IMR-90 (cell line): Measurements from ENCODE around the gene SARNP. TPM values are rescaled to one million over a fixed set of nuclear protein-coding genes. Genes with fewer than 3 reads are reported as not detected.

Experiments
- ATAC-seq: fragments of 200-7000 bp; cut with Tn5 transposase; 2 replicates; pipeline ENCODE4 v1.9.1; 2020; ENCODE audit warnings: low read depth, mild to moderate bottlenecking, moderate library complexity
- BruUV-seq: library from RNA; stranded (reverse); fragments of 400-500 nt; replicated peaks from 2 replicates; lab custom pipeline; 2021; lab: Mats Ljungman, UMichigan
- CTCF ChIA-PET: fragments of 300-600 bp; formaldehyde crosslinking; extraction: SDS; loops from one replicate; lab custom pipeline; 2021; ENCODE audit warnings: antibody characterized with exemption; lab: Yijun Ruan, JAX
- POLR2A ChIA-PET: fragments of 300-600 bp; sonication (Branson Sonifier 250); formaldehyde crosslinking; loops from one replicate; lab custom pipeline; 2022; ENCODE audit warnings: antibody characterized with exemption; ENCODE audit not compliant: unreplicated experiment; lab: Charles Lee
- DNase-seq: peaks from one replicate; pipeline ENCODE4 v3.0.0; 2013
- H2AFZ ChIP-seq: replicated peaks from 2 replicates; pipeline ENCODE3; 2013; ENCODE audit warnings: low read length, mild to moderate bottlenecking; ENCODE audit not compliant: poor library complexity
- H2AK5ac ChIP-seq: 2 replicates; pipeline ENCODE4 v1.6.1; 2013; ENCODE audit warnings: low read depth, low read length, inconsistent platforms
- H2AK9ac ChIP-seq: replicated peaks from 2 replicates; pipeline ENCODE3; 2013; ENCODE audit warnings: mild to moderate bottlenecking, low read depth, low read length, moderate library complexity; ENCODE audit not compliant: poor library complexity
- H2BK120ac ChIP-seq: 2 replicates; pipeline ENCODE4 v1.6.1; 2013; ENCODE audit warnings: low read depth, low read length, inconsistent platforms
- H2BK15ac ChIP-seq: 3 replicates; pipeline ENCODE4 v1.6.1; 2013; ENCODE audit warnings: low read depth, low read length, inconsistent platforms
- H2BK20ac ChIP-seq: 2 replicates; pipeline ENCODE4 v1.6.1; 2013; ENCODE audit warnings: low read depth, mild to moderate bottlenecking, inconsistent platforms, low read length, moderate library complexity
- H2BK5ac ChIP-seq: 2 replicates; pipeline ENCODE4 v1.6.1; 2013; ENCODE audit warnings: mild to moderate bottlenecking, low read depth, low read length, inconsistent platforms; ENCODE audit not compliant: poor library complexity, severe bottlenecking
- H3K14ac ChIP-seq: replicated peaks from 2 replicates; pipeline ENCODE4 v1.6.1; 2013; ENCODE audit warnings: low read depth, low read length, inconsistent platforms
- H3K18ac ChIP-seq: 2 replicates; pipeline ENCODE4 v1.6.1; 2013; ENCODE audit warnings: low read depth, low read length, control low read depth
- H3K23ac ChIP-seq: 2 replicates; pipeline ENCODE4 v1.6.1; 2013; ENCODE audit warnings: low read depth, low read length, inconsistent platforms
- H3K27ac ChIP-seq: 2 replicates; pipeline ENCODE4 v1.5.1; 2013; ENCODE audit warnings: mild to moderate bottlenecking, control low read depth, low read length; ENCODE audit not compliant: insufficient read depth
- H3K27me3 ChIP-seq: 2 replicates; pipeline ENCODE4 v1.6.1; 2013; ENCODE audit warnings: low read length; ENCODE audit not compliant: control insufficient read depth, insufficient read depth
- H3K36me3 ChIP-seq: 2 replicates; pipeline ENCODE4 v1.6.1; 2013; ENCODE audit warnings: low read length, mixed read lengths; ENCODE audit not compliant: control insufficient read depth, insufficient read depth
- H3K4ac ChIP-seq: 2 replicates; pipeline ENCODE4 v1.6.1; 2013; ENCODE audit warnings: low read depth, low read length, inconsistent platforms
- H3K4me1 ChIP-seq: 2 replicates; pipeline ENCODE4 v1.6.1; 2013; ENCODE audit warnings: low read length, mixed read lengths; ENCODE audit not compliant: control insufficient read depth, insufficient read depth
- H3K4me2 ChIP-seq: 2 replicates; pipeline ENCODE4 v1.6.1; 2013; ENCODE audit warnings: low read depth, mild to moderate bottlenecking, control low read depth, low read length, moderate library complexity
- H3K4me3 ChIP-seq: 2 replicates; pipeline ENCODE4 v1.5.1; 2013; ENCODE audit warnings: low read depth, mild to moderate bottlenecking, control low read depth, low read length, moderate library complexity; ENCODE audit not compliant: insufficient read depth
- H3K56ac ChIP-seq: 2 replicates; pipeline ENCODE4 v1.6.1; 2013; ENCODE audit warnings: low read length, inconsistent platforms; ENCODE audit not compliant: insufficient read depth; ENCODE audit errors: extremely low read depth
- H3K79me1 ChIP-seq, 2 experiments: 2 replicates each; pipeline ENCODE4 v1.6.1; 2013; ENCODE audit warnings: low read length in 2 of 2, inconsistent platforms in 1 of 2, low read depth in 1 of 2
- H3K9ac ChIP-seq: 2 replicates; pipeline ENCODE4 v1.6.1; 2013; ENCODE audit warnings: low read depth, low read length, control low read depth
- H3K9me1 ChIP-seq: 2 replicates; pipeline ENCODE4 v1.6.1; 2013; ENCODE audit warnings: low read length, inconsistent platforms; ENCODE audit not compliant: insufficient read depth
- H3K9me3 ChIP-seq: 2 replicates; pipeline ENCODE4 v1.6.1; 2013; ENCODE audit warnings: low read length; ENCODE audit not compliant: control insufficient read depth, insufficient read depth
- H4K20me1 ChIP-seq: 2 replicates; pipeline ENCODE4 v1.6.1; 2013; ENCODE audit warnings: low read length, inconsistent platforms; ENCODE audit not compliant: insufficient read depth
- H4K5ac ChIP-seq: 2 replicates; pipeline ENCODE4 v1.6.1; 2013; ENCODE audit warnings: mild to moderate bottlenecking, low read depth, low read length, control low read depth
- H4K8ac ChIP-seq, 2 experiments: 2 replicates each; pipeline ENCODE4 v1.6.1; 2013; ENCODE audit warnings: low read depth in 2 of 2, low read length in 2 of 2, control low read depth in 1 of 2, inconsistent platforms in 1 of 2
- H4K91ac ChIP-seq: 2 replicates; pipeline ENCODE4 v1.6.1; 2013; ENCODE audit warnings: low read depth, low read length, inconsistent platforms; ENCODE audit not compliant: insufficient read depth
- WGBS, 2 experiments: methylation state at CpG; one replicate each; pipeline versions ENCODE4 v1.1.5 to v1.1.7; 2013; ENCODE audit warnings: missing lambda C conversion rate in 2 of 2; ENCODE audit not compliant: insufficient read length in 1 of 2; ENCODE audit errors: extremely low coverage in 2 of 2; 5-methylcytosine and 5-hydroxymethylcytosine counted together
- dilution Hi-C: fragments of 300-500 bp; cut with HindIII; formaldehyde crosslinking; loops from one replicate; pipeline ENCODE4 v1.14.3; 2018; ENCODE audit warnings: low sequenced_read_pairs; ENCODE audit not compliant: unreplicated experiment
- in situ Hi-C: fragments of 300-500 bp; cut with MboI; formaldehyde crosslinking; loops from 3 replicates; pipeline ENCODE4 v1.14.3; 2019; ENCODE audit warnings: low sequenced_read_pairs, inconsistent platforms, mixed read lengths
- intact Hi-C: fragments of 100-400 bp; cut with micrococcal nuclease; formaldehyde crosslinking; loops from 2 replicates; pipeline ENCODE4 v1.10.0; 2022
- polyA plus RNA-seq, 3 experiments: library from polyadenylated mRNA; depleted of rRNA; stranded (reverse); fragments of >200 nt; gene quantifications; 2 replicates each; pipeline ENCODE4 v1.2.3, GENCODE V29; 2012; ENCODE audit warnings: low replicate concordance in 1 of 3
- total RNA-seq: library from RNA; depleted of rRNA; stranded (reverse); fragments of >200 nt; gene quantifications from 2 replicates; pipeline ENCODE4 v1.2.3, GENCODE V29; 2012
- TF ChIP-seq, protein P1 (sequence below): fragments of 150-350 bp; IDR thresholded peaks from 2 replicates; pipeline ENCODE4 v1.6.1; 2017; ENCODE audit warnings: mild to moderate bottlenecking, antibody characterized with exemption, low read length, low read depth

Gene SARNP
- total and polyA plus RNA-seq, 2 of the 4 experiments (the other 2 are of a cell fraction) = 46.8 to 103 TPM

DNA sequence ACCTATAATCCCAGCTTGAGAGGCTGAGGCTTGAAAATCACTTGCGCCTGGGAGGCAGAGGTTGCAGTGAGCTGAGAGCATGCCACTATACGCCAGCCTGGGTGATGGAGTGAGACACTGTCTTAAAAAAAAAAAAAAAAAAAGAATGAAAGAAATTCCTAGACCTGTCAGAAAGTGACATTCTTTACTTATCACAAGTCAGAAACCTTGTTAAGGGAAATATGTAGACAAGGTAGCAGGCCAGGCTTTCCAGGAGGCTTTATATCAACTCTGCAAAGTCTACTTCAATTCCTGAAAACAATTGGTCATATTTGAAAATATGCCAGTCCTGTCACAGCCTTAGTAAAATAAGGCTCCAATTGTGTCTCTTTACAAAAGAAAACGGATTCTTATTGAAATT lies 44.3 kb upstream of the SARNP start:
- no peaks in the 10 kb centered on the region for H3K9me1 ChIP-seq
- H4K20me1 ChIP-seq = no peaks in the 10 kb centered on the region
- no TSS peak for BruUV-seq
- H4K8ac ChIP-seq = no peak overlapping the region
- no peak overlapping the region for H2AK9ac ChIP-seq
- no peak overlapping the region for H2AFZ ChIP-seq
- H2BK15ac ChIP-seq = no peak overlapping the region
- TF ChIP-seq, protein P1, sequence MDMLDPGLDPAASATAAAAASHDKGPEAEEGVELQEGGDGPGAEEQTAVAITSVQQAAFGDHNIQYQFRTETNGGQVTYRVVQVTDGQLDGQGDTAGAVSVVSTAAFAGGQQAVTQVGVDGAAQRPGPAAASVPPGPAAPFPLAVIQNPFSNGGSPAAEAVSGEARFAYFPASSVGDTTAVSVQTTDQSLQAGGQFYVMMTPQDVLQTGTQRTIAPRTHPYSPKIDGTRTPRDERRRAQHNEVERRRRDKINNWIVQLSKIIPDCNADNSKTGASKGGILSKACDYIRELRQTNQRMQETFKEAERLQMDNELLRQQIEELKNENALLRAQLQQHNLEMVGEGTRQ = no peak
- no peaks in the 10 kb centered on the region for H3K4me1 ChIP-seq
- no peak overlapping the region for H3K4me2 ChIP-seq
- ChIA-PET POLR2A (no interaction called here), CTCF (no interaction called here)
- H4K91ac ChIP-seq = no peak overlapping the region
- H3K36me3 ChIP-seq = no peaks in the 10 kb centered on the region
- H3K56ac ChIP-seq = no peak overlapping the region
- intact Hi-C loops = no loop called here
- no peak overlapping the region for H2BK120ac ChIP-seq
- no peak overlapping the region for H3K18ac ChIP-seq
- no peak overlapping the region for H3K9ac ChIP-seq
- H3K27me3 ChIP-seq = no peaks in the 10 kb centered on the region
- ATAC-seq = no peak
- no peak overlapping the region for H3K4me3 ChIP-seq
- in situ Hi-C loops = no loop called here
- no peak for DNase-seq
- no peak overlapping the region for H3K23ac ChIP-seq
- no peaks in the 10 kb centered on the region for H3K79me1 ChIP-seq
- no peak overlapping the region for H3K4ac ChIP-seq
- H2BK20ac ChIP-seq = no peak overlapping the region
- H3K27ac ChIP-seq = no peak overlapping the region
- H2BK5ac ChIP-seq = no peak overlapping the region
- dilution Hi-C loops = no loop called here
- H3K14ac ChIP-seq = no peak overlapping the region
- no peaks in the 10 kb centered on the region; the same call in 1 of the 2 replicates for H3K9me3 ChIP-seq
- whole genome bisulfite sequencing, 2 experiments = no CpG with 5 or more reads among the region's 3 CpGs
- H4K5ac ChIP-seq = no peak overlapping the region
- H2AK5ac ChIP-seq = no peak overlapping the region
